Mesodermal cell (in vitro differentiated cells): Measurements from ENCODE around the gene AKR1C2.
"Not testable (repeated sequence)": the region's sequence is repeated elsewhere in the genome, so short reads cannot be mapped to it uniquely, and the experiment has no call there.

Experiments
- H3K27ac ChIP-seq: 2 replicates; pipeline ENCODE4 v1.7.0; 2013; ENCODE audit warnings: mild to moderate bottlenecking, low read depth, low read length, moderate library complexity; ENCODE audit not compliant: severe bottlenecking
- H3K36me3 ChIP-seq: 2 replicates; pipeline ENCODE4 v1.7.1; 2013; ENCODE audit warnings: mild to moderate bottlenecking, low read length, moderate library complexity; ENCODE audit not compliant: control insufficient read depth, insufficient read depth
- H3K4me1 ChIP-seq: one replicate; pipeline ENCODE4 v1.7.1; 2013; ENCODE audit warnings: mild to moderate bottlenecking, low read length; ENCODE audit not compliant: insufficient read depth, control insufficient read depth, poor library complexity, severe bottlenecking
- H3K4me3 ChIP-seq: 2 replicates; pipeline ENCODE4 v1.7.0; 2013; ENCODE audit warnings: low read length, control low read depth, mild to moderate bottlenecking; ENCODE audit not compliant: insufficient read depth, poor library complexity, severe bottlenecking; ENCODE audit errors: extremely low read depth
- H3K9me3 ChIP-seq: 2 replicates; pipeline ENCODE4 v1.7.1; 2013; ENCODE audit warnings: mild to moderate bottlenecking, low read length, moderate library complexity; ENCODE audit not compliant: control insufficient read depth
- WGBS, 2 experiments: methylation state at CpG; one replicate each; pipeline ENCODE4 v1.1.5; 2013; ENCODE audit warnings: missing lambda C conversion rate in 2 of 2; ENCODE audit not compliant: insufficient coverage in 2 of 2; 5-methylcytosine and 5-hydroxymethylcytosine counted together

The AKR1C2 gene

DNA sequence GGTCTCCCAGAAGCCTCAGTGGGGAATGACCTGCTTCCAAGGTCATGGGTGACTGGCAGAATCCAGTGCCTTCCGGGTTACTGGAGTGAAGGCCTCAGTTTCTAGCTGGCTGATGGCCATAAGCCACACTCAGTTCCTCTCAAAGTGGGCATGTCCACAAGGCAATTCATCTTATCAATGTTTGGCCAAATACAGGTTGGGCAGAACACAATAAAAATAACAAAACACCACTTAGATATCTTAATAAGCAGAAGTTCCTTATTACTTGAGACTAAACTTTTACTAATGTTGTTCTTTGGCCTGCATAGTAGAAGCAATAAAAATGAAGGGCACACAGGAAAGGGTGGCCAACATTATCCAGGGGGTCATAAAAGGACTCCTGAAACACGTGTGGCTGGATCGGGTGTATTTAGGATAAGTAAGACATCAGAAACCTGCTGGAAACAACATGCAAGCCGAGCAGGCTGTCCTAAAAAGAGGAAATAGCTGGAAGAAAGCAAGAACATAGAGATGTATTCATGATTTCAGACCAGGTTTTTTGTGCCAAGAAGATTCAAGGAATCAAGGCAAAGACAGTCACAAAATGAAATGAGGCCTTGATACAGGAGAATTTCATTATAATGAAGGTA lies 19.6 kb upstream of the AKR1C2 start:
- H3K27ac ChIP-seq: no peak overlapping the region
- no peaks in the 10 kb centered on the region for H3K36me3 ChIP-seq
- no peaks in the 10 kb centered on the region for H3K9me3 ChIP-seq
- no peaks in the 10 kb centered on the region for H3K4me1 ChIP-seq
- H3K4me3 ChIP-seq: no peak overlapping the region
- WGBS, 2 experiments: 63 to 65% methylated on average over 4 of the region's 4 CpGs

DNA sequence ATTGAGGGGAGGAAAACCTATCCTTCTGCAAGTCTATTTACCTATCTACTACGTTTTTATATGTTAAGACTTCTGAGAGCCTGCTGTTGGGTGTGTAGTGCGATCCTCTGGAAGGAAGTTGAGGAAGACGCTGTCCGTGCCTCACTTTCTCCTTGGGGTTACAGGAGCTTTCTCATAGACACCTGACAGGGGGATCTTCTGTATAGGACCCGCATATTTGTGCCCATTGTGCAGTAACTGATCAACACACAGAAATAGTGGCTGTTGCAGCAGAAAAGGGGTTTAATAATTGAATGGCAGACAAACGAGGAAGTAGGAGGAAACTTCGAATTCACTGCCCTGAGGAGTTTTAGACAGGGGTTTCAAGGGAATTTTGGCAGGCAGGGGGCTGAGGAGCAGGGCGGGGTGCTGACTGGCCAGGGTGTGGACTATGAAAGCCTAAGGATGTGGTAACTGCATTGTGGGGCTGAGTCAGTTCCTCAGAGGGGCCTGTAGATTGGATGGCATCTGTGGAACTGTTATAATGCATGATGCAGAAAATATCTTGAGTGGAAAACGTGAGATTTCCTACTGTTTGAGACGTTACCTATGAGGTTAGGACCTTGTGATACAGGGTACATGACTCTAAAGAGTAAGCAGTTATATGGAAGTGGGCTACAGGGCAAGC lies 18.1 kb upstream of the AKR1C2 start:
- not testable (repeated sequence) for H3K4me1 ChIP-seq, H3K27ac ChIP-seq, H3K36me3 ChIP-seq, H3K4me3 ChIP-seq, H3K9me3 ChIP-seq
- WGBS, 2 experiments: 83 to 94% methylated on average over 6 to 7 of the region's 10 CpGs

DNA sequence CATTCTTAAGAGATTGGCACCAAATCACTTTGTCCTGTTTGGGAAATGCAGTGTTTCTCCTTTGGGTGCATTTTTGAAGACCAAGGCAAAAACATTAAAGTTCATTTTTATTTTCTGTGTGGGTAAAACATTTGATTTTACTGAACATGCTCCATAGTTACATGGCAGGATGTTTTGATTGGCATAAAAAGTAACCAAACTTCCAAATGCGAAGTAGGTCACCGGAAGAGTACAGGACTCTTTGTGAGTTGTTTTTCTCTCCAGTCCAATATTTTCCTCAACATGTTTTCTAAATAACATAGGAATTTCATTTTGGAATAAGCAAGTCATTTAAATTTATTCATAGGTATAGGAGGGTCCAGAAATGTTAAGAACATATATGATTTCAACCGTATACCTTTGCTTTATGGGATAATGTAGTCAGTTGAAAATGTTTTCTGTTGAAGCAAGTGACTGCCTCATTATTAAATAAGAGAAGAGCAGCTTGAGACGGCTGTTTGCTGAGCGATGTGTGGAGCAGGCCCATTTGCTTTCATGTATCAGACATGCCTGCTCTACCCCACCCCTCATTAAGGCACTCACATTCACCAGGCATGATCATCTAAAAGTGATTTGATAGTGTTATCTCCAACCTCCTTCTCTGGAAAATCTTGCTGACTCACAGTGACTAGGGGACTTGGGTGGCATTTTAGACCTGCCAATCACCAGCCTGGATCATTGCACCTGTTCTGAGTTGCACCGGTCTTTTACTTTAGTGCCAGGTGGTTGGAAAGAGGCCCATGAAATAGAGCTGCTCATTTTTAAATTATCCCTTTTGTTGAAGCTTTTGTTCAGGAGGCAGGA lies 16.3 kb upstream of the AKR1C2 start:
- 100% methylated on average over 1 to 2 of the region's 6 CpGs for WGBS, 2 experiments

DNA sequence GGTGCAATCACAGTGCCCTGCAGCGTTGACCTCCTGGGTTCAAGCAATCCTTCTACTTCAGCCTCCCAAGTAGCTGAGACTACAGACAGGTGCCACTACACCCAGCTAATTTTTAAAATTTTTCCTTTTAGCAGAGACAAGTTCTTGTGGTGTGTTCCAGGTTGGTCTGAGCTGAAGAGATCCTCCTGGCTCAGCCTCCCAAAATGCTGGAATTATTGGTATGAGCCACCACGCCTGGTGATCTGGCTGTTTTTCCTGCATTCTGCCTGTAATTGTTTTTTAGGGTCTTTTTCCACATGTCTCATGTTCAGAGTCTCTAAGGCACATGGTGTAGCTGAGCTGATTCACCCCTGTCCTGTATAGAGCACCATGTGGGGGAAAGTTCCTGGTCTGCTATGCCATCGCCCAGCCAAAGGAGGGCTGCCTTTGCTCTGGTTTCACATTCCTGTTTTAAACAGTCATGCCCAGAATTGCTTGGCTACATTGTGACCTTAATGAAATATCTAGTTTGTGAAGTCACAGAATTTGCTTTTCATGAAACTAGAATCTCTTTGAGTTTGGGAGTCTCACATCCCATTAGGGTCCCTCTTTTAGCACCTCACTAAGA lies 15.1 kb upstream of the AKR1C2 start:
- not testable (repeated sequence) for H3K4me1 ChIP-seq, H3K36me3 ChIP-seq, H3K9me3 ChIP-seq, H3K4me3 ChIP-seq, H3K27ac ChIP-seq
- WGBS, 2 experiments: no CpG with 5 or more reads among the region's 3 CpGs

More for the DNA sequence above, 16.3 kb upstream of the AKR1C2 start:
- not testable (repeated sequence) for H3K4me3 ChIP-seq, H3K4me1 ChIP-seq, H3K36me3 ChIP-seq, H3K9me3 ChIP-seq, H3K27ac ChIP-seq

DNA sequence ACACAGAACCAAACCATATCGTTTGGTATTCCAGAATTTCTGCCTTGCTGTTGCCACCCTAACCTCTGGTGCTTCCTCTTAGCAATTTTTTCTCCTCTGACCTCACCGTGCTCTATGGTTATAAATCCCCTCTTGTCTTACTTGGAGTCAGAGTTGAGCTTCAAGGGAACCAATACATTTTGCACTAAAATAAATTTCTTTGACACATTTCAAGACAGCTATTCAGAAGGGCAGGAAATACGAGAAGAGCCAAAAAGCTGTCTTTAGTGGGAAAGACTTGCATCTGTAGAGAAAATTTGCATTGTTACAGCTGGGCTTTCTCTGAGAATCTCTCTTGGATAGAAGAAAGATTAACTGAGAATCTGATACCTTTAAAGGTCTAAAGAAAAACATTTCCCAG lies 14.5 kb upstream of the AKR1C2 start:
- Histone ChIP-seq H3K4me1 (no peaks in the 10 kb centered on the region), H3K4me3 (no peak overlapping the region), H3K36me3 (no peaks in the 10 kb centered on the region), H3K9me3 (no peaks in the 10 kb centered on the region), H3K27ac (no peak overlapping the region)
- WGBS, 2 experiments: 67 to 70% methylated on average over 2 of the region's 3 CpGs

DNA sequence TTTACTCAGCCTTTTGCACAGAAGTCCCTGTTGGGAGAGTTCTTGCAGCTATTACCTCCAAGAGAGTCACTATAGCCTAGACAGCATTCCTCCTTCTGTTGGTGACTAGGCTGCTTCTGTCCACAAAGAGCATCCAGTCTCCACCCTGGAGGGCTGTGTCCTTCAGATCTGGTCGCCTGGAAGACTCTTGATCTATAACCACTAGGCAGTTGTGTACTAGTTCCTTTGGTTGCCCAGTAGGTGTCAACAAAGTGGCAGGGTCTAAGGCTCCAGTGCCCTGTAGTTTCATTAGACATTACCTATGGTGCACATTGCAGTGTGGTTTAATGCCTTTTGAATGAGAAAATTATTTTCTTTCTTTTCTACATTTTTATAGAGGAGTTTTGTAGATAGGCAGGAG lies 11.3 kb upstream of the AKR1C2 start:
- Histone ChIP-seq H3K9me3 (no peaks in the 10 kb centered on the region), H3K4me1 (no peaks in the 10 kb centered on the region), H3K27ac (no peak overlapping the region), H3K4me3 (no peak overlapping the region), H3K36me3 (no peaks in the 10 kb centered on the region)
- WGBS, 2 experiments: 50 to 71% methylated on average over 1 of the region's 1 CpG

DNA sequence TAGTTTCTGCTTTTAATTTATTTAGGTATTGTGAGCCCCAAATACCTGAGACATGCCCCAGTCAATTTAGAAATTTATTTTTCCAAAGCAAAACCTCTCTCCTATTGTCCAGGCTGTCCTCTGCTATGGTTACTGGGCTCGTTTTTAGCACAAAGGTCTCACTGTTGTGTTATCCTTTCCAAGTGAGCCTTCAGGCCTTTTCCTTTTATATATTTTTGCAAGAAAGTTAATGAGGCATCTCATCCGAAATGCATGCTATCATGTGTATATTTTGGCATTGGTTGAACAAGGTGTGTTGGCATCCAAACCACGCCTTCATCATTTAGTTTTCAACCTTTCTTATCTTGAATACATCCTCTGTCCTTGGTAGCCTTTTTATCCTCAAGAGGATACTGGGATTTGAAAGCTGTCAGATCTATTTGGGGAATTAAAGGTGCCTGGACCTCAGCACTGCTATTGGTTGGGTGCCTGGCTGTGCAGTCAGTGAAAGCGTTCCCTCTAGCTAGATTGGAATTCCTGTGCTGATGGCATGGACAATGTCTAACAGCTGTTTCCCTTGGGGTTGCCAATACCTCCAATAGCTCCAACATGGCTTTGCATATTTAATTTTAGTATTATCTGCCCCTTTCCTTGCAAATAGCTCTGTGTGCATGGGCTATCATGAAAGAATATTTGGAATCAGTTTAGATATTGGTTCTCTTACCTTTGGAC lies 10.7 kb upstream of the AKR1C2 start:
- not testable (repeated sequence) for H3K36me3 ChIP-seq, H3K4me1 ChIP-seq, H3K4me3 ChIP-seq, H3K9me3 ChIP-seq, H3K27ac ChIP-seq
- 71 to 78% methylated on average over 1 of the region's 4 CpGs for WGBS, 2 experiments

DNA sequence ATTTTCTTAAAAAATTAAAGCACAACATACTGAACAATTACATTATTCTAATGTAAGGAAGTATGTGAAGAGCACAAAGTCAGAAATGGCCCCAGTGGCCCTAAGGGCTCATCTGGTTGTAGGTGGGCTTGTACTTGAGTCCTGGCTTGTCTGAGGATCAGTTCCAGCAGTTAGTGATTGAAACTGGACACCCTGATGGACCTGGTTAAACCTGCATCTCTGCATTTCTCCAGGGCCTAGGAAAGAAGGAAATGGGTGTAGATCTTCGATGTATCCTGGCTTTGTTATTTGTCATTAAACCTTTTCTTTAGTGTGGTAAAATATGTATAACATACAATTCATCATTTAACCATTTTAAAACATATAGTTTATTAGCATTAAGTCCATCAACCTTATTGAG lies 9.7 kb upstream of the AKR1C2 start:
- Histone ChIP-seq H3K27ac (no peak overlapping the region), H3K4me3 (no peak overlapping the region), H3K4me1 (no peaks in the 10 kb centered on the region), H3K9me3 (no peaks in the 10 kb centered on the region), H3K36me3 (no peaks in the 10 kb centered on the region)
- WGBS, 2 experiments: no CpG with 5 or more reads among the region's 1 CpG

DNA sequence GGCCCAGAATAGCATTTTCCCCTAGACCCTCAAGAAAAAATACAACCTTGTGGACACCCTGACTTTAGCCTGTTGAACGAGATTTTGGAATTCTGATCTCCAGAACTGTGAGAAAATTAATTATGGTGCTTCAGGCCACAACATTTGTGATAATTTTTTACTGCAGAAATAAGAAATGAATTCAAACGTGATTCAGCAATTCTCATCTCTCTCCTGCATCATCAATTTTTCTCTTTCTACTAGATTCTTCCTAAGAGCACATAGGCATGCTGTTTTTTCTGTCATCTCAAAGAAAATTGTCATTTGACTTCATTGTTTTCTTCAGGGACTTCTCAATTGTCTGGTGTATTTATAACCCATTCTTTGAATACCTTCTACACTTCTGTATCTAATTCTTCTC lies 8.9 kb upstream of the AKR1C2 start:
- Histone ChIP-seq H3K4me1 (no peaks in the 10 kb centered on the region), H3K36me3 (no peaks in the 10 kb centered on the region), H3K9me3 (no peaks in the 10 kb centered on the region), H3K4me3 (no peak overlapping the region), H3K27ac (no peak overlapping the region)
- WGBS, 2 experiments: 78 to 100% methylated on average over 1 of the region's 2 CpGs

DNA sequence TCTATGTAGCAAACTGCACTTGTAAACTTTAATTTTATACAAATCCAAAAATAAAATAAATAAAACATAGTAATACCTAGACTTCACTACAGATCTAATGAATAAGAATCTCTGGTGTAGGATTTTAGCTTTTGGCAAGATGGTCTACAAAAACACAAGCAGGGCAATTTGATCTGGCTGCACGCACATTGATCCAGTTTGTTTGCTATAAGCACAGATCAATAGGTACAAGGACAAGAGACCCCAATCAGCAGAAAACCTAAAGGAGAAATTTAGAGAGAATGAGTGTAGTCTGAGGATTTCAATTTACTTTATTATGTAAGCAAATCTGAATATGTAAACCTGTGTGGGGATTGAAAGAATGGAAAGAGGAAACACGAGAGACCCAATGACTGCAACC lies 7.7 kb upstream of the AKR1C2 start:
- H3K9me3 ChIP-seq, H3K27ac ChIP-seq, H3K36me3 ChIP-seq, H3K4me1 ChIP-seq, H3K4me3 ChIP-seq: not testable (repeated sequence)
- WGBS, 2 experiments: 71 to 92% methylated on average over 1 of the region's 2 CpGs
